CD14-positive monocyte (primary cell): ENCODE data around the gene PTPRE. TPM values are rescaled to one million over a fixed set of nuclear protein-coding genes. Genes with fewer than 3 reads are reported as not detected.

ENCODE experiments used
- DNase-seq, 3 donors: peaks; one replicate each; pipeline ENCODE4 v3.0.0-alpha.2; 2011 to 2022
- H2AFZ ChIP-seq: 2 replicates; pipeline ENCODE4 v1.6.0; 2012; ENCODE audit warnings: mild to moderate bottlenecking, low read depth, low read length, inconsistent platforms; ENCODE audit not compliant: insufficient read depth, poor library complexity, severe bottlenecking
- H3K27ac ChIP-seq, 2 donors: 1 replicate in 1 of 2; 2 replicates in 1 of 2; pipeline ENCODE4 v1.5.1; 2012 to 2013; ENCODE audit warnings: low read length in 2 of 2, control low read depth in 1 of 2, inconsistent platforms in 1 of 2, low read depth in 1 of 2, mild to moderate bottlenecking in 1 of 2
- H3K27me3 ChIP-seq, 2 donors: one replicate each; pipeline versions ENCODE4 v1.6.0 to v1.6.1; 2011 to 2013; ENCODE audit warnings: low read length in 2 of 2; ENCODE audit not compliant: control insufficient read depth in 2 of 2, insufficient read depth in 2 of 2
- H3K36me3 ChIP-seq, 2 donors: replicated peaks in 1 of 2; 1 replicate in 1 of 2; 2 replicates in 1 of 2; pipeline versions ENCODE4 v1.5.1 to v1.6.1; 2012 to 2013; ENCODE audit warnings: low read length in 2 of 2, control low read depth in 1 of 2, inconsistent platforms in 1 of 2, mild to moderate bottlenecking in 1 of 2; ENCODE audit not compliant: insufficient read depth in 2 of 2, control insufficient read depth in 1 of 2
- H3K4me1 ChIP-seq, 2 donors: 1 replicate in 1 of 2; 2 replicates in 1 of 2; pipeline versions ENCODE4 v1.5.1 to v1.6.1; 2012 to 2013; ENCODE audit warnings: low read length in 2 of 2, control low read depth in 1 of 2, inconsistent platforms in 1 of 2, mild to moderate bottlenecking in 1 of 2, moderate library complexity in 1 of 2; ENCODE audit not compliant: insufficient read depth in 2 of 2, control insufficient read depth in 1 of 2
- H3K4me2 ChIP-seq: replicated peaks from 2 replicates; pipeline ENCODE3; 2012; ENCODE audit warnings: low read length, moderate library complexity, mild to moderate bottlenecking; ENCODE audit not compliant: poor library complexity, severe bottlenecking; ENCODE audit errors: extremely low read depth
- H3K4me3 ChIP-seq, 3 experiments: fragments of 200-600 bp in 1 of 3; sonication (generic) in 1 of 3; replicated peaks in 1 of 3; 1 replicate in 2 of 3; 2 replicates in 1 of 3; pipeline ENCODE4 v1.5.1; 2011 to 2013; ENCODE audit warnings: low read length in 3 of 3, mild to moderate bottlenecking in 3 of 3, control low read depth in 2 of 3, low read depth in 2 of 3, inconsistent platforms in 1 of 3, moderate library complexity in 1 of 3
- H3K79me2 ChIP-seq: 2 replicates; pipeline ENCODE4 v1.6.0; 2012; ENCODE audit warnings: mild to moderate bottlenecking, control low read depth, inconsistent platforms, low read length, moderate library complexity; ENCODE audit not compliant: insufficient read depth
- H3K9ac ChIP-seq: 2 replicates; pipeline ENCODE4 v1.6.0; 2017; ENCODE audit warnings: low read length, mild to moderate bottlenecking; ENCODE audit not compliant: insufficient read depth, poor library complexity, severe bottlenecking
- H3K9me3 ChIP-seq, 2 donors: replicated peaks in 1 of 2; 1 replicate in 1 of 2; 2 replicates in 1 of 2; pipeline versions ENCODE4 v1.5.1 to v1.6.1; 2012 to 2013; ENCODE audit warnings: low read length in 2 of 2, control low read depth in 1 of 2; ENCODE audit not compliant: control insufficient read depth in 1 of 2, insufficient read depth in 1 of 2
- H4K20me1 ChIP-seq: 2 replicates; pipeline ENCODE4 v1.6.0; 2012; ENCODE audit warnings: mild to moderate bottlenecking, low read length, control low read depth, moderate library complexity; ENCODE audit not compliant: insufficient read depth
- H3K27ac Mint-ChIP-seq, 7 donors: one replicate each; pipeline ENCODE4 v1.8.0; 2020; ENCODE audit warnings: mild to moderate bottlenecking in 7 of 7, mixed read lengths in 7 of 7, moderate library complexity in 6 of 7, inconsistent platforms in 2 of 7
- H3K27me3 Mint-ChIP-seq, 3 donors: one replicate each; pipeline ENCODE4 v1.8.0; 2021 to 2022; ENCODE audit warnings: low read depth in 3 of 3, mild to moderate bottlenecking in 3 of 3, mixed read lengths in 3 of 3, moderate library complexity in 3 of 3, inconsistent platforms in 1 of 3
- H3K36me3 Mint-ChIP-seq, 2 donors: one replicate each; pipeline ENCODE4 v1.8.0; 2020; ENCODE audit warnings: mixed read lengths in 2 of 2, inconsistent platforms in 1 of 2, mild to moderate bottlenecking in 1 of 2
- H3K4me1 Mint-ChIP-seq: one replicate; pipeline ENCODE4 v1.8.0; 2020; ENCODE audit warnings: mild to moderate bottlenecking, mixed read lengths
- H3K4me3 Mint-ChIP-seq, 2 donors: one replicate each; pipeline ENCODE4 v1.8.0; 2020; ENCODE audit warnings: mild to moderate bottlenecking in 2 of 2, mixed read lengths in 2 of 2, moderate library complexity in 1 of 2
- H3K9me3 Mint-ChIP-seq, 7 donors: one replicate each; pipeline ENCODE4 v1.8.0; 2020 to 2022; ENCODE audit warnings: mixed read lengths in 7 of 7, mild to moderate bottlenecking in 6 of 7, moderate library complexity in 6 of 7, inconsistent platforms in 2 of 7
- CTCF ChIP-seq: fragments of 200-600 bp; IDR thresholded peaks from one replicate; pipeline ENCODE4 v1.8.0; 2022; ENCODE audit warnings: antibody characterized with exemption, mild to moderate bottlenecking
- WGBS: methylation state at CpG from one replicate; pipeline ENCODE4 v1.1.5; 2013; ENCODE audit warnings: missing lambda C conversion rate; ENCODE audit not compliant: insufficient coverage; 5-methylcytosine and 5-hydroxymethylcytosine counted together
- intact Hi-C, 2 donors: fragments of 100-400 bp; cut with micrococcal nuclease; formaldehyde crosslinking; loops; one replicate each; pipeline versions ENCODE4 v1.15.0 to v1.15.1; 2023
- polyA plus RNA-seq, 3 donors: library from polyadenylated mRNA; depleted of rRNA in 1 of 3; unstranded in 2 of 3; stranded (reverse) in 1 of 3; fragments of 300-500 nt in 2 of 3; fragments of >200 nt in 1 of 3; fragmentation: Illumina TruSeq in 2 of 3; gene quantifications; 1 replicate in 2 of 3; 2 replicates in 1 of 3; pipeline ENCODE4 v1.2.3, GENCODE V29; 2012 to 2021

PTPRE gene
- polyA plus RNA-seq, 3 donors, result 95.2 to 271 (median 125) TPM

- H3K27me3 ChIP-seq, result no peaks in the 10 kb centered on the region
- Mint-ChIP-seq H3K36me3 (peaks cover 22 to 28% of the 10 kb centered on the region in 2 donors), H3K9me3 (no peaks in the 10 kb centered on the region), H3K27ac (peak overlapping the region in 1 of 7 donors; percentile 64), H3K27me3 (peaks cover 0 to 3% (median 0%) of the 10 kb centered on the region in 3 donors), H3K4me3 (no peak overlapping the region), H3K4me1 (peaks cover 50% of the 10 kb centered on the region)
- H3K4me1 ChIP-seq, result peaks cover 37 to 40% of the 10 kb centered on the region in 2 donors
- no peak overlapping the region for H3K27ac ChIP-seq
- no peak overlapping the region for H2AFZ ChIP-seq
- TF ChIP-seq CTCF, result no peak
- peaks cover 92% of the 10 kb centered on the region for H4K20me1 ChIP-seq
- WGBS, result 83% methylated on average over 1 of the region's 6 CpGs
- intact Hi-C loops, result no loop called here
- H3K4me2 ChIP-seq, result no peak overlapping the region
- peaks cover 0 to 10% of the 10 kb centered on the region in 2 donors for H3K36me3 ChIP-seq
- H3K79me2 ChIP-seq, result no peaks in the 10 kb centered on the region
- H3K4me3 ChIP-seq, result no peak overlapping the region
- no peaks in the 10 kb centered on the region for H3K9me3 ChIP-seq
- no peak overlapping the region for H3K9ac ChIP-seq
- DNase-seq, result no peak
These were observed 89.0 kb downstream of the PTPRE start for GRCh38 chr10:127995939-127996338.

DNA sequence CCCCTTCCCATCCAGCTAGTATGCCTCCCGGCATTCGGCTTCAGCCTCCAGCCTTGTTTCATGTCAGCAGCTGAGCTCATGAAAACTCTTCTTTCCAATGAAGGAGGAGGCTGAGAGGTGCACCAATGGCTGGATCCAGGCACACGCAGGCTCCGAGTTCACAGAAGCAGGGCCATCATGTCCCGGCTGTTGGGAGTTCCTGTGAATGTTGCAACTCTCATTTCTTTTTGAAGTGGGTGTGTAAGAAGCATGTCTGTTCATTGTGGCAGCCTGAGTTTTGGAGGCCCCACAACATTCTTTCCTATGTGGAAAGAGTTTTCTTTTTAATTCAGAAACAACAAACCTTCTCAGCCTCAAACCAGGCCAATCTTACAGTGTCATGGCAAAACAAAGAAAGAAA, 89.7 kb downstream of the PTPRE start:
- Histone ChIP-seq H3K36me3 (peaks cover 0 to 10% of the 10 kb centered on the region in 2 donors), H3K4me2 (no peak overlapping the region), H3K4me3 (no peak overlapping the region), H4K20me1 (peaks cover 94% of the 10 kb centered on the region), H3K27me3 (no peaks in the 10 kb centered on the region), H3K4me1 (peaks cover 31 to 33% of the 10 kb centered on the region in 2 donors), H3K79me2 (peaks cover 1% of the 10 kb centered on the region), H3K9me3 (no peaks in the 10 kb centered on the region), H3K9ac (no peak overlapping the region), H3K27ac (no peak overlapping the region), H2AFZ (no peak overlapping the region)
- H3K4me1 Mint-ChIP-seq, result peaks cover 48% of the 10 kb centered on the region
- intact Hi-C loops, result no loop called here
- H3K36me3 Mint-ChIP-seq, result peaks cover 22 to 28% of the 10 kb centered on the region in 2 donors
- no peaks in the 10 kb centered on the region for H3K9me3 Mint-ChIP-seq
- TF ChIP-seq CTCF, result no peak
- H3K27ac Mint-ChIP-seq, result peak overlapping the region in 2 of 7 donors; percentile 12 to 64
- H3K27me3 Mint-ChIP-seq, result peaks cover 0 to 3% (median 0%) of the 10 kb centered on the region in 3 donors
- no peak overlapping the region for H3K4me3 Mint-ChIP-seq
- no peak for DNase-seq
- WGBS, result 0% methylated on average over 2 of the region's 5 CpGs
